Coronary artery (tissue), 2 donors: ENCODE measurements around the gene NR2F1-AS1.

Experiments used
- DNase-seq: peaks from one replicate; pipeline ENCODE4 v3.0.0-alpha.2; 2017; ENCODE audit warnings: low spot score
- H3K27ac ChIP-seq, 2 donors: fragments of 200-600 bp; sonication (generic); one replicate each; pipeline ENCODE4 v1.5.1; 2016 to 2019
- H3K4me3 ChIP-seq: fragments of 200-600 bp; sonication (generic); 2 replicates; pipeline ENCODE4 v1.5.1; 2016; ENCODE audit warnings: mild to moderate bottlenecking, moderate library complexity
- TF ChIP-seq, protein P1 (sequence below): fragments of 200-600 bp; sonication (generic); IDR thresholded peaks from one replicate; pipeline ENCODE4 v1.5.1; 2019; ENCODE audit warnings: antibody characterized with exemption

Gene NR2F1-AS1

DNA sequence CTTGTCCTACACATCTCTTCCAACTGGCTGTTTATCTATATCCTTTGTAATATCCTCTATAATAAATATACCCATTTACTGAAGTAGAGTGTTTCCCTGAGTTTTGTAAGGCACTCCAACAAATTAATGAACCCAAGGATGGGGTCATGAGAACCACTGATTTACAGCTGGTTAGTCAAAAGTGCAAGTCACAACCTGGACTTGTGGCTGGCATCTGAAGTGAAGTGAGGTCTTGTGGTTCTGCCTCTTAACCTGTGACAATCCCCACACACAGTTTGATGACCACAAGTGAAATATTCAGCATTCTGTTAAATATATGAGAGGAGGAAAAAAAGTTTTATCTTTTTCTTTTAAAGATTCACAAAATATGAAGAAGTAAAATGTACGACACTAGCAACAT, 126.1 kb downstream of the NR2F1-AS1 start:
- TF ChIP-seq, protein P1, sequence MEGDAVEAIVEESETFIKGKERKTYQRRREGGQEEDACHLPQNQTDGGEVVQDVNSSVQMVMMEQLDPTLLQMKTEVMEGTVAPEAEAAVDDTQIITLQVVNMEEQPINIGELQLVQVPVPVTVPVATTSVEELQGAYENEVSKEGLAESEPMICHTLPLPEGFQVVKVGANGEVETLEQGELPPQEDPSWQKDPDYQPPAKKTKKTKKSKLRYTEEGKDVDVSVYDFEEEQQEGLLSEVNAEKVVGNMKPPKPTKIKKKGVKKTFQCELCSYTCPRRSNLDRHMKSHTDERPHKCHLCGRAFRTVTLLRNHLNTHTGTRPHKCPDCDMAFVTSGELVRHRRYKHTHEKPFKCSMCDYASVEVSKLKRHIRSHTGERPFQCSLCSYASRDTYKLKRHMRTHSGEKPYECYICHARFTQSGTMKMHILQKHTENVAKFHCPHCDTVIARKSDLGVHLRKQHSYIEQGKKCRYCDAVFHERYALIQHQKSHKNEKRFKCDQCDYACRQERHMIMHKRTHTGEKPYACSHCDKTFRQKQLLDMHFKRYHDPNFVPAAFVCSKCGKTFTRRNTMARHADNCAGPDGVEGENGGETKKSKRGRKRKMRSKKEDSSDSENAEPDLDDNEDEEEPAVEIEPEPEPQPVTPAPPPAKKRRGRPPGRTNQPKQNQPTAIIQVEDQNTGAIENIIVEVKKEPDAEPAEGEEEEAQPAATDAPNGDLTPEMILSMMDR, result no peak
- DNase-seq, result no peak
- H3K4me3 ChIP-seq, result no peak overlapping the region

DNA sequence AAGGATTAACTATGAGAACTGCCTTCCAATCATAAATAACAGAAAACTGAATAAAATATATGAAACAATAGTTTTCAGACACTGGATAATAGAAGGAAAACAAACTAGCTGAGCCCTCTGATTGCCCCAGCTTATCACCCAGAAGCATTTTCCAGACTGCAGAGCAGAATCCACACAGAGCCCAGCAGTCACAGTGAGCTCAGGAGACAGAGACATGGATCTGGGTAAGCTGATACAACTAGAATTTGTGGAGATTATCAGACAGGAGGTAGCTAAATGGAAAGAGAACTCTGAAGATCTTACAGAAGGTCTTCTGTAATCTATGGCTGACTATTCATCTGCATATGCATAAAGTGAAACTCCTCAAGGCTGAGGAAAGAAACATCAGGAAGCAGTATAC, 128.8 kb downstream of the NR2F1-AS1 start:
- Histone ChIP-seq H3K4me3 (no peak overlapping the region), H3K27ac (no peak overlapping the region)
- no peak for DNase-seq
- TF ChIP-seq, protein P1, result no peak

More for the DNA sequence above, 126.1 kb downstream of the NR2F1-AS1 start:
- H3K27ac ChIP-seq, result no peak overlapping the region

DNA sequence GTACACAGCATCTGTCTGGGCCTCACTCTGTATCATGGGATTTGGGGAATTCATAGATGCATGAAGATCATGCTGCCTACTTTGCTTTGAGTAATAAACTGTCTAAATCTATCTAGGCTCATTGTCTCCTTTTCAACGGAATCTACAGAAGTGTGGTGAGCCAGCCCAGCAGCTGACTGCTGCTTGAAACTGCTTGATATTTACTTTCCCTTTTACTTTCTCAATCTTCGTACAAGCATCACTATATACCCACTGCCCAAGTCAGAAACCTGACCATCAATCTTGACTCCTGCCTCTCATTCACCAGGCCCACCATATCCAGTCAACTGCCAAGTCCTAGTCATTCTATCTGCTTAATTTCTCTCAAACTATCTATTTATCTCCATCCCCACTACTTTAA, 142.9 kb downstream of the NR2F1-AS1 start:
- Histone ChIP-seq H3K4me3 (no peak overlapping the region), H3K27ac (no peak overlapping the region)
- DNase-seq, result no peak
- TF ChIP-seq, protein P1, result no peak

DNA sequence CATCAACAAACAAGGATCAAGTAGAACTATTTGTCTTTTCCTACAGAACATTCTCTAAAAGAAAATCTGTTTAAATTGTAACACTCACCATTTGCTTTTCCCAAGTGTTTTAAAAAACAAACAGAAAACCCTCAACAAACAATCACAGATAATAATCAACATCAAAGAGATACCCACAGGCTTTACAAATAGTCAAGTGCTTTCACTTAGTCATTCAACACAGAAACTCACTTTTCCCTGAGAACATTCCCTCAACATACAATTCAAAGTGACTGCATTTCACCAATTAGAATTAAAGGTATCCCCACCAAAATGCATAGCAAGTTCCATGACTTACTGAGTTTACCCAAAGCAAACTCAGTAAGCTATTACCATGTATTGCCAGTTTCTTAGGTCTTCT, 144.9 kb downstream of the NR2F1-AS1 start:
- no peak overlapping the region for H3K27ac ChIP-seq
- TF ChIP-seq, protein P1, result no peak
- DNase-seq, result no peak
- H3K4me3 ChIP-seq, result no peak overlapping the region

DNA sequence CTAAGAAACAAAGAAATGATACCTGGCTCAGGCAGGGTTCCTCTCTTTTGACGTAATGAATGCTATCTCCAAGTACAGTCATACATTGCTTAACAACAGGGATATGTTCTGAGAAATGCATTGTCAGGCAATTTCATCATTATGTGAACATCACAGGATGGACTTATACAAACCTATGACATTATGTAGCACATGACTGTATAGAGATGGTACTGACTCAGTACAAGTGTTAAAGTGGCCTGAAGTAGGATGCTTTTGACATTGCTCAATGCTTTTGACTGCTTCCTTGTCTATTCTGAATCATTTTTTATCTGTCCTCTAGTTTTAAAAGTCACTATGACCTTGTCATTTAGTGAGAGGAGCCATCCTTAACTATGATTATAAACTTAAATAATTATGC, 147.6 kb downstream of the NR2F1-AS1 start:
- DNase-seq, result no peak
- TF ChIP-seq, protein P1, result no peak
- Histone ChIP-seq H3K4me3 (no peak overlapping the region), H3K27ac (no peak overlapping the region)

DNA sequence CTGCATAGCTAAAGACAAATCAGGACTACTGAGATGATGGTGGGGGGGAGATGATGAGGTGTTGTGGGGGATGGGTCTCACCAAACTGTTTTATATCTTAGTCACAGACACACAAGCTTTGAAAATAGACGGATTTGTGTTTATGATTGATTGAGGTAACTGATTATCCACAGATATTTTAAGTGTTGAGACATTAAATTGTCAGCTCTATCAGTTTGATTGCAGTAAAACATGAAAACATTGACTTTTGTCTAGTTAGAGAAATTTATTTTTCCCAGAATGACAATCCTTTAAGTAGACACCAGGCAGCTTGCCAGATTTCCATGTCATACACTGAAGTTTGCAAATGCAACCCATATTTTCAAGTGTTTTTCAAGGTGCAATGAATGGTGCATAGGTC, 149.8 kb downstream of the NR2F1-AS1 start:
- DNase-seq, result no peak
- TF ChIP-seq, protein P1, result no peak
- H3K27ac ChIP-seq, result no peak overlapping the region
- H3K4me3 ChIP-seq, result no peak overlapping the region

DNA sequence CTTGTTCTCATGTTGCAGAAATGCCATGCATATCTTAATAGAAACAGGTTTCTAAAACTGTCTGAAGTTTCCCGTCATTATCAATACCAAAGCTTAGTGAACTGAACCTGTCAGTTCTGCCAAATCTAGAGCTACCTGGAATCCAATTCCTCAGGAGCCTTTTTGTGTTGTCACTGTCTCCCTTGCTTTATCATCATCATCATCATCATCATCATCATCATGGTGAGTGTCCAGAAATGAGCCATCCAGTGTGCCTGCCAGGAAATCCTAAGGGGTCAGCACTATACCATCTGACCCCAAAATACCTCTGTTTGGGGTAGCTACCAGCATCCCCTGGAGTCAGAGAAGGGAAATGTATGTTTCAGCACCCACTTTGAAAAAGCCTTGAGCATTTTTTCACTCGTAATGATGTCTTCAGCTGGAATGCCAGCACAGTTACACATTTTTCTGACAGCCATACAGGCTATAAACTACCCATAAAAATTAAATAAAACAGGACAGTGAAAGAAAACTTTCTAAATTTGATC, 150.3 kb downstream of the NR2F1-AS1 start:
- H3K4me3 ChIP-seq, result no peak overlapping the region
- no peak for DNase-seq
- TF ChIP-seq, protein P1, result no peak
- H3K27ac ChIP-seq, result no peak overlapping the region
